HepG2 (cell line): ENCODE data around the gene ZFP62. TPM values are rescaled to one million over a fixed set of nuclear protein-coding genes. Genes with fewer than 3 reads are reported as not detected.

Source experiments
- ATAC-seq: fragments of 200-7000 bp; cut with Tn5 transposase; 3 replicates; pipeline ENCODE4 v1.9.1; 2020; ENCODE audit warnings: mild to moderate bottlenecking, moderate library complexity
- BruUV-seq: library from RNA; stranded (reverse); fragments of 400-500 nt; replicated peaks from 2 replicates; lab custom pipeline; 2021; lab: Mats Ljungman, UMichigan
- CTCF ChIA-PET: fragments of 300-600 bp; formaldehyde crosslinking; extraction: SDS; loops from one replicate; lab custom pipeline; 2021; ENCODE audit warnings: low total read pairs, inconsistent platforms, low intra/inter-chr PET ratio; lab: Yijun Ruan, JAX
- POLR2A ChIA-PET: fragments of 350-600 bp; sonication (Branson Sonifier 250); formaldehyde crosslinking; loops from one replicate; lab custom pipeline; 2020; ENCODE audit warnings: antibody characterized with exemption, inconsistent platforms; lab: Yijun Ruan, JAX
- DNase-seq: peaks from one replicate; pipeline ENCODE4 v3.0.0-alpha.2; 2015; ENCODE audit warnings: low spot score
- FAIRE-seq: peaks from 3 replicates; lab custom pipeline; 2011; peaks lifted over from hg19 to GRCh38; lab: Jason Lieb, UNC
- H2AFZ ChIP-seq: one replicate; pipeline ENCODE4 v1.6.1; 2011; ENCODE audit warnings: low read length, inconsistent platforms
- H3K27ac ChIP-seq: fragments of 300-600 bp; 3 replicates; pipeline ENCODE4 v1.8.0; 2011; ENCODE audit warnings: mixed run types, mild to moderate bottlenecking, mixed read lengths, low read length, inconsistent platforms; ENCODE audit not compliant: insufficient read depth; ENCODE audit errors: extremely low read length
- H3K27me3 ChIP-seq, 2 experiments: fragments of 200-600 bp in 1 of 2; 2 replicates in 1 of 2; 3 replicates in 1 of 2; pipeline versions ENCODE4 v1.6.0 to v1.8.0; 2011; ENCODE audit warnings: low read length in 2 of 2, mild to moderate bottlenecking in 2 of 2, moderate library complexity in 2 of 2, inconsistent platforms in 1 of 2; ENCODE audit not compliant: insufficient read depth in 2 of 2, control insufficient read depth in 1 of 2
- H3K36me3 ChIP-seq, 2 experiments: fragments of 200-600 bp in 1 of 2; replicated peaks in 1 of 2; 2 replicates in 1 of 2; 3 replicates in 1 of 2; pipeline versions ENCODE4 v1.5.1 to v1.8.0; 2011; ENCODE audit warnings: low read length in 2 of 2, inconsistent platforms in 1 of 2; ENCODE audit not compliant: insufficient read depth in 2 of 2, control insufficient read depth in 1 of 2
- H3K4me1 ChIP-seq: 2 replicates; pipeline ENCODE4 v1.5.1; 2012; ENCODE audit warnings: low read length, inconsistent platforms; ENCODE audit not compliant: insufficient read depth
- H3K4me2 ChIP-seq: 2 replicates; pipeline ENCODE4 v1.6.0; 2011; ENCODE audit warnings: low read depth, low read length, inconsistent platforms
- H3K4me3 ChIP-seq, 3 experiments: fragments of 200-600 bp in 1 of 3; sonication (generic), shearing (Covaris generic) in 1 of 3; replicated peaks in 1 of 3; 2 replicates each; pipeline ENCODE4 v1.5.1; 2011 to 2016; ENCODE audit warnings: low read length in 3 of 3, inconsistent platforms in 2 of 3, low read depth in 2 of 3, mild to moderate bottlenecking in 2 of 3, control low read depth in 1 of 3, mixed read lengths in 1 of 3; ENCODE audit not compliant: insufficient read depth in 1 of 3
- H3K79me2 ChIP-seq: one replicate; pipeline ENCODE4 v1.6.1; 2011; ENCODE audit warnings: low read length, inconsistent platforms; ENCODE audit not compliant: insufficient read depth
- H3K9ac ChIP-seq: 2 replicates; pipeline ENCODE4 v1.6.0; 2011; ENCODE audit warnings: mild to moderate bottlenecking, low read depth, low read length, inconsistent platforms; ENCODE audit not compliant: insufficient read depth
- H3K9me3 ChIP-seq: 2 replicates; pipeline ENCODE4 v1.5.1; 2012; ENCODE audit warnings: mild to moderate bottlenecking, low read length
- H4K20me1 ChIP-seq: 2 replicates; pipeline ENCODE4 v1.6.0; 2011; ENCODE audit warnings: inconsistent platforms, mild to moderate bottlenecking, low read length, moderate library complexity; ENCODE audit not compliant: insufficient read depth
- DNMT3B ChIP-seq: conservative IDR thresholded peaks from 2 replicates; pipeline ENCODE4 v1.6.1; 2016; ENCODE audit warnings: missing biosample characterization, control low read depth
- FOXK2 ChIP-seq: fragments of 450-650 bp; IDR thresholded peaks from 2 replicates; pipeline ENCODE4 v1.6.1; 2016
- HNRNPH1 ChIP-seq: fragments of 200-400 bp; formaldehyde crosslinking; optimal IDR thresholded peaks from 2 replicates; pipeline ENCODE3; 2017; ENCODE audit warnings: mild to moderate bottlenecking, low read depth, low read length
- MYNN ChIP-seq: sonication (generic); formaldehyde crosslinking; IDR thresholded peaks from 2 replicates; pipeline ENCODE4 v1.4.0; 2020; ENCODE audit warnings: mild to moderate bottlenecking, low read depth, missing genetic modification reagents
- SMAD3 ChIP-seq: sonication (generic); formaldehyde crosslinking; IDR thresholded peaks from 2 replicates; pipeline ENCODE4 v1.4.0; 2020; ENCODE audit warnings: missing genetic modification reagents
- SMC3 ChIP-seq: IDR thresholded peaks from 2 replicates; pipeline ENCODE4 v1.6.1; 2011; ENCODE audit warnings: low read length, improper control_type of control experiment
- STAG1 ChIP-seq: sonication (generic); formaldehyde crosslinking; IDR thresholded peaks from 2 replicates; pipeline ENCODE4 v1.4.0; 2020; ENCODE audit warnings: missing genetic modification reagents
- ZBTB33 ChIP-seq: sonication (generic); formaldehyde crosslinking; IDR thresholded peaks from 2 replicates; pipeline ENCODE4 v1.4.0; 2020; ENCODE audit warnings: missing genetic modification reagents
- WGBS: methylation state at CpG from one replicate; pipeline ENCODE4 v1.1.6; 2017; ENCODE audit warnings: low lambda C conversion rate; 5-methylcytosine and 5-hydroxymethylcytosine counted together
- in situ Hi-C: cut with HindIII; loops from 2 replicates; pipeline ENCODE4 v1.10.0; 2017; ENCODE audit warnings: low pct_unique_long_range_greater_than_20kb; ENCODE audit not compliant: extremely low pct_ligation_motif_present
- intact Hi-C: fragments of 100-400 bp; cut with micrococcal nuclease; formaldehyde crosslinking; loops from one replicate; pipeline ENCODE4 v1.10.0; 2022; ENCODE audit not compliant: unreplicated experiment
- polyA plus RNA-seq, 8 experiments: library from polyadenylated mRNA; depleted of rRNA in 3 of 8; stranded (reverse) in 7 of 8; unstranded in 1 of 8; fragments of >200 nt; fragmentation: Illumina TruSeq in 4 of 8; extraction: Trizol in 4 of 8; gene quantifications; 2 replicates each; pipeline versions ENCODE4 v1.2.1 to v1.2.3, GENCODE V29; 2011 to 2016; ENCODE audit warnings: low read depth in 4 of 8, missing spikeins in 1 of 8, mixed read lengths in 1 of 8; ENCODE audit not compliant: insufficient read depth in 1 of 8
- total RNA-seq, 5 experiments: library from RNA; depleted of rRNA; stranded (reverse); fragments of >200 nt; fragmentation: Illumina TruSeq; extraction: Trizol; gene quantifications; 2 replicates each; pipeline ENCODE4 v1.2.3, GENCODE V29; 2016; ENCODE audit warnings: low read depth in 1 of 5
- TF ChIP-seq, protein P1 (sequence below): sonication (generic); formaldehyde crosslinking; IDR thresholded peaks from 2 replicates; pipeline ENCODE4 v1.4.0; 2020; ENCODE audit warnings: mild to moderate bottlenecking, missing genetic modification reagents, borderline replicate concordance
- TF ChIP-seq, protein P2 (sequence below): sonication (generic); formaldehyde crosslinking; IDR thresholded peaks from 2 replicates; pipeline ENCODE4 v1.5.0; 2020; ENCODE audit warnings: mild to moderate bottlenecking, missing genetic modification reagents, moderate library complexity

The ZFP62 gene
- total and polyA plus RNA-seq, 2 of the 13 experiments (the other 11 are each of a cell fraction or from before 2014, with no cell fraction given) = 8.2 to 19.4 TPM

DNA sequence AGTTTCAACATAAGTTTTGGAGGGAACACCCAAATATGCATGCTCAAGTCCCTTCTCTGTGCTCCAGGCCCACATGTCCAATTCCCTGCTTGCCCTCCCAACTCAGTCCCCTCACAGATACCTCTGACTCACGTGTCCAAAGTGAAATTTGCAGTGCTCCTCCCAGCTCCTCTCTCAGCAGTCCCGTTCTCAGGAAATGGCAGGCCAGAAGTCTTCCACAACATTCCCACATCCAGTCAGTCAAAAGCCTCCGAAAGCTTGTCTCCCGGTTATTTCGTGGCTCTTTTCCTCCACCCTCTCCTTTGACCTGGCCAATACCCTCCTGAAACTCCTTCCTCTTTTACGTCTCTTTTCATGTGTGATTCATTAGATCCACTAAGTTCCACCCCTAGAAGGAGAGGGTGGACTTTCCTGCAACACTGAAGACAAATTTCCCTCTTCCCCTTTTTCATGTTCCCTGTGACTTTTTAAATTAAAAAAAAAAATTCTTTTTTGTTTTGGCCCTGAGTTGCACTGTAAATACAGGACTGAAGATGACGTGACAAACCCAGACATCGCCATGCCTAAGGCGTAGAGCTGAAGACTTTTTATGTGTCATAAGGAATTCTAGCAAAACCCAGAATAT is 45.7 kb downstream of the ZFP62 start (continued):
- TF ChIP-seq, protein P1, sequence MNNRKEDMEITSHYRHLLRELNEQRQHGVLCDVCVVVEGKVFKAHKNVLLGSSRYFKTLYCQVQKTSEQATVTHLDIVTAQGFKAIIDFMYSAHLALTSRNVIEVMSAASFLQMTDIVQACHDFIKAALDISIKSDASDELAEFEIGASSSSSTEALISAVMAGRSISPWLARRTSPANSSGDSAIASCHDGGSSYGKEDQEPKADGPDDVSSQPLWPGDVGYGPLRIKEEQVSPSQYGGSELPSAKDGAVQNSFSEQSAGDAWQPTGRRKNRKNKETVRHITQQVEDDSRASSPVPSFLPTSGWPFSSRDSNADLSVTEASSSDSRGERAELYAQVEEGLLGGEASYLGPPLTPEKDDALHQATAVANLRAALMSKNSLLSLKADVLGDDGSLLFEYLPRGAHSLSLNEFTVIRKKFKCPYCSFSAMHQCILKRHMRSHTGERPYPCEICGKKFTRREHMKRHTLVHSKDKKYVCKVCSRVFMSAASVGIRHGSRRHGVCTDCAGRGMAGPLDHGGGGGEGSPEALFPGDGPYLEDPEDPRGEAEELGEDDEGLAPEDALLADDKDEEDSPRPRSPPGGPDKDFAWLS = no peak
- no peak for TF ChIP-seq ZBTB33 (CRISPR knock-in tag)
- TF ChIP-seq DNMT3B (CRISPR knock-in tag) = no peak
- no peak for TF ChIP-seq MYNN (CRISPR knock-in tag)
- no peak for TF ChIP-seq HNRNPH1

GRCh38 chr5:180813420-180813819 is 47.7 kb downstream of the ZFP62 start:
- in situ Hi-C loops (no loop called here), intact Hi-C loops (loop anchor here (5.0 kb wide), 1 partner anchor 49 kb away; the partner anchor contains the start of gene ZFP62)
- BruUV-seq = no TSS peak
- no peak for ATAC-seq
- Histone ChIP-seq H4K20me1 (no peaks in the 10 kb centered on the region), H3K4me2 (no peak overlapping the region), H3K79me2 (peaks cover 10% of the 10 kb centered on the region), H3K9ac (no peak overlapping the region), H2AFZ (no peak overlapping the region), H3K4me1 (peaks cover 51% of the 10 kb centered on the region), H3K9me3 (no peaks in the 10 kb centered on the region), H3K36me3 (no peaks in the 10 kb centered on the region), H3K4me3 (no peak overlapping the region), H3K27ac (no peak overlapping the region), H3K27me3 (no peaks in the 10 kb centered on the region; a peak in 2 of 5 replicates)
- 0 out of 2 replicates have a peak, but pooled peaks have one; percentile 10 for TF ChIP-seq STAG1 (CRISPR knock-in tag)
- TF ChIP-seq SMC3 = peak; percentile 56
- no peak for TF ChIP-seq FOXK2
- TF ChIP-seq, protein P2, sequence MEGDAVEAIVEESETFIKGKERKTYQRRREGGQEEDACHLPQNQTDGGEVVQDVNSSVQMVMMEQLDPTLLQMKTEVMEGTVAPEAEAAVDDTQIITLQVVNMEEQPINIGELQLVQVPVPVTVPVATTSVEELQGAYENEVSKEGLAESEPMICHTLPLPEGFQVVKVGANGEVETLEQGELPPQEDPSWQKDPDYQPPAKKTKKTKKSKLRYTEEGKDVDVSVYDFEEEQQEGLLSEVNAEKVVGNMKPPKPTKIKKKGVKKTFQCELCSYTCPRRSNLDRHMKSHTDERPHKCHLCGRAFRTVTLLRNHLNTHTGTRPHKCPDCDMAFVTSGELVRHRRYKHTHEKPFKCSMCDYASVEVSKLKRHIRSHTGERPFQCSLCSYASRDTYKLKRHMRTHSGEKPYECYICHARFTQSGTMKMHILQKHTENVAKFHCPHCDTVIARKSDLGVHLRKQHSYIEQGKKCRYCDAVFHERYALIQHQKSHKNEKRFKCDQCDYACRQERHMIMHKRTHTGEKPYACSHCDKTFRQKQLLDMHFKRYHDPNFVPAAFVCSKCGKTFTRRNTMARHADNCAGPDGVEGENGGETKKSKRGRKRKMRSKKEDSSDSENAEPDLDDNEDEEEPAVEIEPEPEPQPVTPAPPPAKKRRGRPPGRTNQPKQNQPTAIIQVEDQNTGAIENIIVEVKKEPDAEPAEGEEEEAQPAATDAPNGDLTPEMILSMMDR (CRISPR knock-in tag) = peak; percentile 42
- TF ChIP-seq SMAD3 = 0 out of 2 replicates have a peak, but pooled peaks have one; percentile 20
- WGBS = 46% methylated on average over 5 of the region's 5 CpGs
- POLR2A ChIA-PET = interaction anchor here (1.0 kb wide), 1 partner anchor 12 kb away, joined by 3 read pairs; no protein-coding TSS in a partner anchor
- CTCF ChIA-PET = interaction anchor here (1.2 kb wide), 1 partner anchor 29 kb away, joined by 5 read pairs; no protein-coding TSS in a partner anchor
- no peak for FAIRE-seq
- no peak for DNase-seq
